GM21423 (cell line): ENCODE data around the gene ODF2.

ENCODE experiments used
- ATAC-seq: cut with Tn5 transposase; IDR thresholded peaks from one replicate; pipeline ENCODE4 v1.9.1; 2021; ENCODE audit warnings: mild to moderate bottlenecking, moderate library complexity; ENCODE audit not compliant: unreplicated experiment

ODF2 gene

DNA sequence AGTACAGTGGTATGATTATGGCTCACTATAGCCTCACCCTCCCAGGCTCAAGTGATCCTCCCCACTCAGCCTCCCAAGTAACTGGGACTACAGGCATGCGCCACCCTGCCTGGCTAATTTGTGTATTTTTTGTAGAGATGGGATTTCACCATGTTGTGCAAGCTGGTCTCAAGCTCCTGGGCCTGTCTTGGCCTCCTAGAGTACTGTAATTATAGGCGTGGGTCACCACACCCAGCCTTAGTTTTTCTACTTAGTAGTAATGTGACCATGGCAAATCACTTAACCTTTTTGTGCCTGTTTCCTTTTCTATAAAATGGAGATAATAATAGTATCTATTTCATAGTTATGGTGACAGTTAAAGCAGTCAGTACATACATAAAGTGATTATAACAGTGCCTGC lies 70.9 kb downstream of the ODF2 start:
- no peak for ATAC-seq

DNA sequence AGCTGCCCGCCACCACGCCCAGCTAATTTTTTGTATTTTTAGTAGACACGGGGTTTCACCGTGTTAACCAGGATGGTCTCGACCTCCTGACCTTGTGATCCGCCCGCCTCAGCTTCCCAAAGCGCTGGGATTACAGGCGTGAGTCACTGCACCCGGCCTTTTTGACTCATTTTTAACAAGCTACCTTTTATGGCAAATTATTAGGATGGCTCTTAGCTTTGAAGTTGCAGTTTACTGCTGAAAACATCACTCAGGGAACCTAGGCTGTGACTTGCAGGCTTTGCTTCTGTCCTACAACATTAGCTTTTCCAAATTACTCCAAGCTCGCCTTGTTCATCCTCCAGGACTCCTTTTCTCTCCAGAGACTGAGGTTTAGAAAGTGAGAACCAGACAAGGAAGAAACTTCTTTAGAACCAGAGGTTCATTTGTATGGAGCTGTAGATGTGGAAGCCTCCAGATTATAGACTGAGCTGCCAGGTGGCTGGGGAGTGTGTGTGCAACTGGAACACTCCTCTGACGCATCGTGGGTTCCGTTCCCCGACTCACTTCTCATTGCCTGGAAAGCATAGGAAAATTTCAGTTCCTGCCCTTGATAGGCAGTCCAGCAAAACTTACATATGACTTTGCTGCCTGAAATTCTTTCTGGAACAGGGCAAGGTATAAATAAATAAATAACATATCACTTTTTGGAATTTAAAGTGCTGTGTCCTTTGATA lies 72.8 kb downstream of the ODF2 start:
- no peak for ATAC-seq

DNA sequence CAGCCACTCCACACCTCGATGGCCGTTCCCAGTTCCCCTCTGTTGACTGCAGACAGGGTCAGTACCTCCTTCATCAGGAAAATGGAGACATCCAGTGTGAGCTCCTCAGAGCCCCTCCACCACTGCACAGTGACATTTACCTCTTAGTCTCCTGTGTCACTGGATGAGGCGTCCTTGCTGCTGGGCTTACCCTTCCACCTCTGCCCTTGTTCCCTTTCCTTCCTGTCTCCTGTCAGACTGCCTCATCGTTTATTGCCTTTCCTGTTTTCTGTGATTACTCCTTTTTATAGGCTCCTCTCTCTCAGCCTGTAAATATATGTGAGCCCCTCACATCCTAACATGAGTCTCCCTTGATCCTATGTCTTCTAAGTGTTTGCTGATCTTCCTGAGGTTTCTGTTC lies 73.4 kb downstream of the ODF2 start:
- no peak for ATAC-seq

DNA sequence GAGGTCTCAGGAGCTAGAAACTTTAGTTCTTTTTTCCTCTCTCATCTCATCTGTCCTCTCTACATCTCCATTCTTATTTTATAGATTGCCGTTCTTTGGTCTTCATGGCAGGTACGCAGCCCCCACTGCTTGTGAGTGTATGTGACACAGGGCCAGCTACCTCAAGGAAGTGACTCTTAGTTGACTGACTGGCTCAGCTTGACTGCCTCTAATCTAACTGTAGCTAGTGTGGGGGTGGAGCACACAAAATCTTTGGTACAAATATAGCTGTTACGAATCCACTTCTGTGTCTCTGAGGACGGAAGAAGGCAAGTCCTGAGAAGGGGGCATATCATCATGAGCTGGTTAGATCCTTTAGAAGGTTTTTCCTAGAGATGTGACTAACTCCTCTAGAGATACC lies 76.8 kb downstream of the ODF2 start:
- no peak for ATAC-seq

DNA sequence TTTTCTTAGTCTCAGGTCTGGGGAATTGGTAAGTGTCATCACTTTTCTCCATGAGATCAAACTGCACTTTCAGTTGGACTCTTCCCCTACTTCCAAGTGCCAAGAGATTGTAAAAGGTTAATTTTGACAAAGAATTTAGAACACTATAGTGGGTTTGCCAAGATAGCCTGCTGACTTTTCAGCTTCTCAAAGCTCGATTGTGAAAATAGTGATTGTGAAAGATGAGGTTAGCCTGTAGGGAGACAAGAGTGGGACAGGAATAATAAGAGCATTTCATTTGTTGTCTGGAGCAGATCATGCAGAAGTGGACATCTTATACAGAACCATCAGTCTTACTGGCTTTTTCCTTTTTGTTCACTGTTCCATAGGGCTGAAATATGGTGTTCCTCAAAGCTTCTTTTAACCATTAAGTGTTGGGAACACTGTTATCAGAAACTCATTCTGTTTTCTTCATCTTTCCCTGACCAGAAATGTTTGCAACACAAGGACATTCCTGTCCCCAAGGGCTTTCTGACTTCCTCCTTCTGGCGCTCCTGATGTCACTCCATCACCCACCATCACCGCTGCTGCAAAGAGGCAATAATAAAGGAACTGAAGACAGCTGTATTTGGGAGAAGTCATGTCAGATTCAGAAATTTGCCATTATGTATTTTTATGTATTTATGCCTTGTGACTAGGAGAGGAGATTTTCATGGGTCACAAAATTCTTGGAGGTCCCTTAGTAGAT lies 85.0 kb downstream of the ODF2 start:
- no peak for ATAC-seq

DNA sequence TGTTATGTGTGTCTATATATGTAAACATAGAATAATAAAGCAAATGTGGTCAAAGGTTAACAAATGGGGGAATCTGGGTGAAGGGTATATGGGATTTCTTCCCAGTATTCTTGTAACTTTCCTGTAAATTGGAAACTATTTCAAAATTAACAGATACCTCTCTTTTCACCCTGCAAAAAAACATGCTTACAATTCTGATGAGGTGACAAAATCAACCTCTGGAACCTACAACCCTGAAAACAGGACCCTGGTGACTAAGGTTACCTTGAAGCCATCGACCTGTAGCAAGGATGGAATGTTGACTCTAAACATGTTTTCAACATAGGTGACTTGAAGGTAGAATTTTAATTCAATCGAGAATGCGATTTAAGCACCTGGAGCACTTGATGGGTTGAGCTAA lies 90.7 kb downstream of the ODF2 start:
- no peak for ATAC-seq

DNA sequence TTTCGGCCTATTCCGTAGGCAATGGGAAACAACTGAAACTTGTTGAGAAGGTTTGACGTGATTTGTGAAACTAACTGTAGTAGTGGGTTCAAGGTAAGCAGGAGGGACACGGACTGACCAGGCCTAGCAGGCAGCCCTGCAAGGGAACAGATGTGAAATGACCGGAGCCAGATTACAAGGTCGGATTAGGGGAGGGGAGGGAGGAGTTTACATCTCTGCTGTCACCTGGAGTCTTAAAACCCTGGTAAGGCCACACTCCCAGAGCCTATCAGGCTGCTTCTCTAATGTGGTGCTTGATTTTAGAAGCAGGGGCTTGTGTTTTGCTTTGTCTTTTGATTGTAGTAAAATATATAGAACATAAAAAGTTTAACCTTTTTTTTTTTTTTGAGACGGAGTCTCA lies 93.1 kb downstream of the ODF2 start:
- no peak for ATAC-seq

DNA sequence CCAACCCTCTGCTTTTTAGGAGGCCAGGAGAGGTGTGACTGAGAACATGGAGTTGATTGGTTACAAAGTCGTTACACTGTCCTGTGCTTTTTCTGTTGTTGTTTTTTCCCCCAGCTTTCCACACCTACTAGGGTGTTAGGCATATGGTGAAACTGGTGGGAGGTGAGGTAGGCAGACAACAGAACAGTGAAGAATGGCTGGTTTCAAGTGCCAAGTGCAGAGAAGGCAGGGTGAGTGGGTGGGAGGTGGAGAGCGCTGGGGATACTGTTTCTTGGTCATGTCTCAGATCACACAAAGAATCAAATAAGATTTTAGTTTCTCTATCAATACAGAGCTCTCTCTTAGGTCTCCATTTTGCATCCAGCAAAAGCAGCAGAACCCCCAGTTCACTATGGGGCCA lies 94.4 kb downstream of the ODF2 start:
- no peak for ATAC-seq
